Smooth muscle cell (in vitro differentiated cells): ENCODE measurements around the gene ZFAND3. TPM values are rescaled to one million over a fixed set of nuclear protein-coding genes. Genes with fewer than 3 reads are reported as not detected.

Source experiments
- DNase-seq: peaks from one replicate; lab custom pipeline; 2025; ENCODE audit not compliant: unreplicated experiment; lab: John Stamatoyannopoulos, UW
- H2AFZ ChIP-seq: fragments of 200-600 bp; sonication (generic); 2 replicates; pipeline ENCODE4 v1.6.0; 2016; ENCODE audit warnings: antibody characterized with exemption, low read depth, mild to moderate bottlenecking
- H3F3A ChIP-seq: fragments of 200-600 bp; sonication (generic); 2 replicates; pipeline ENCODE4 v1.6.0; 2017; ENCODE audit warnings: antibody characterized with exemption, low read depth
- H3K27ac ChIP-seq: fragments of 200-600 bp; sonication (generic); 2 replicates; pipeline ENCODE4 v1.5.1; 2016; ENCODE audit warnings: low read depth, mild to moderate bottlenecking
- H3K27me3 ChIP-seq: fragments of 200-600 bp; sonication (generic); 2 replicates; pipeline ENCODE4 v1.6.1; 2016; ENCODE audit warnings: low read depth, mild to moderate bottlenecking
- H3K36me3 ChIP-seq: fragments of 200-600 bp; sonication (generic); 2 replicates; pipeline ENCODE4 v1.5.1; 2016; ENCODE audit warnings: low read depth
- H3K4me1 ChIP-seq: fragments of 200-600 bp; sonication (generic); 2 replicates; pipeline ENCODE4 v1.5.1; 2016; ENCODE audit warnings: low read depth
- H3K4me2 ChIP-seq: fragments of 200-600 bp; sonication (generic); 2 replicates; pipeline ENCODE4 v1.6.0; 2016; ENCODE audit warnings: mild to moderate bottlenecking
- H3K4me3 ChIP-seq: fragments of 200-600 bp; sonication (generic); 2 replicates; pipeline ENCODE4 v1.5.1; 2016; ENCODE audit warnings: mild to moderate bottlenecking
- H3K79me2 ChIP-seq: fragments of 200-600 bp; sonication (generic); 2 replicates; pipeline ENCODE4 v1.6.0; 2016; ENCODE audit warnings: low read depth, mild to moderate bottlenecking
- H3K9ac ChIP-seq: fragments of 200-600 bp; sonication (generic); 2 replicates; pipeline ENCODE4 v1.6.0; 2016; ENCODE audit warnings: low read depth
- H3K9me3 ChIP-seq: fragments of 200-600 bp; sonication (generic); replicated peaks from 2 replicates; pipeline ENCODE4 v1.5.1; 2016; ENCODE audit warnings: low read depth
- H4K20me1 ChIP-seq: fragments of 200-600 bp; sonication (generic); 2 replicates; pipeline ENCODE4 v1.6.0; 2016; ENCODE audit warnings: low read depth
- WGBS: methylation state at CpG from one replicate; pipeline ENCODE4 v1.1.7; 2016; ENCODE audit warnings: low lambda C conversion rate; 5-methylcytosine and 5-hydroxymethylcytosine counted together
- polyA plus RNA-seq: library from polyadenylated mRNA; unstranded; fragments of >200 nt; fragmentation: Nextera tagmentation; extraction: Ambion mirVana; gene quantifications from 2 replicates; pipeline ENCODE4 v1.2.1, GENCODE V29; 2016
- total RNA-seq: library from RNA; depleted of rRNA; stranded (reverse); fragments of >200 nt; gene quantifications from 2 replicates; pipeline ENCODE4 v1.2.3, GENCODE V29; 2014
- TF ChIP-seq, protein P1 (sequence below): fragments of 200-600 bp; sonication (generic); IDR thresholded peaks from 2 replicates; pipeline ENCODE4 v1.5.1; 2017; ENCODE audit warnings: borderline replicate concordance, mild to moderate bottlenecking, antibody characterized with exemption; ENCODE audit not compliant: insufficient read depth, poor library complexity, severe bottlenecking

Gene ZFAND3
- total and polyA plus RNA-seq, 2 experiments from 2014 or later: 27.6 to 40.5 TPM

DNA sequence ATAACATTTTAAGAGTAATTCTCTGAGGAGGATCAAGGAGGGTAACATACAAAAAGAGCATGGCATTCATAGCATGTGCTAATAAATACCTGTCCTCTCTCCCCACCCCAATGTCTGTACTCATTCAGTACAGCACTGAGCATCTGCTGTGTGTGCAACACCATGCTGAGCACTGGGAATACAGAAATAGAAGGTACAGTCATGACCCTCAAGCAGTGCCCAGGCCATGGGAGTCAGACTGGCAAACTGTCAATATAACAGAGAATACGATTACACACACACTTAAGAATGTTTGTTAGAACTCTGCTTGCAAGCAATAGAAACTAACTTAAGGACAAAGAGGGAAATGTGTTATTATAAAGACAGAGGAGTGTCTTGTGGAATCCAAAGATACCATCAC, 24.7 kb upstream of the ZFAND3 start:
- Histone ChIP-seq H3K4me3 (no peak overlapping the region), H3K9me3 (no peaks in the 10 kb centered on the region), H4K20me1 (no peaks in the 10 kb centered on the region), H3K79me2 (no peaks in the 10 kb centered on the region), H3K27me3 (no peaks in the 10 kb centered on the region), H3K4me1 (no peaks in the 10 kb centered on the region), H3K36me3 (no peaks in the 10 kb centered on the region), H3F3A (no peaks in the 10 kb centered on the region), H3K9ac (no peak overlapping the region), H3K4me2 (no peak overlapping the region), H2AFZ (no peak overlapping the region), H3K27ac (no peak overlapping the region)
- TF ChIP-seq, protein P1, sequence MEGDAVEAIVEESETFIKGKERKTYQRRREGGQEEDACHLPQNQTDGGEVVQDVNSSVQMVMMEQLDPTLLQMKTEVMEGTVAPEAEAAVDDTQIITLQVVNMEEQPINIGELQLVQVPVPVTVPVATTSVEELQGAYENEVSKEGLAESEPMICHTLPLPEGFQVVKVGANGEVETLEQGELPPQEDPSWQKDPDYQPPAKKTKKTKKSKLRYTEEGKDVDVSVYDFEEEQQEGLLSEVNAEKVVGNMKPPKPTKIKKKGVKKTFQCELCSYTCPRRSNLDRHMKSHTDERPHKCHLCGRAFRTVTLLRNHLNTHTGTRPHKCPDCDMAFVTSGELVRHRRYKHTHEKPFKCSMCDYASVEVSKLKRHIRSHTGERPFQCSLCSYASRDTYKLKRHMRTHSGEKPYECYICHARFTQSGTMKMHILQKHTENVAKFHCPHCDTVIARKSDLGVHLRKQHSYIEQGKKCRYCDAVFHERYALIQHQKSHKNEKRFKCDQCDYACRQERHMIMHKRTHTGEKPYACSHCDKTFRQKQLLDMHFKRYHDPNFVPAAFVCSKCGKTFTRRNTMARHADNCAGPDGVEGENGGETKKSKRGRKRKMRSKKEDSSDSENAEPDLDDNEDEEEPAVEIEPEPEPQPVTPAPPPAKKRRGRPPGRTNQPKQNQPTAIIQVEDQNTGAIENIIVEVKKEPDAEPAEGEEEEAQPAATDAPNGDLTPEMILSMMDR: no peak
- WGBS: 85% methylated on average over 1 of the region's 1 CpG
- DNase-seq: no peak

DNA sequence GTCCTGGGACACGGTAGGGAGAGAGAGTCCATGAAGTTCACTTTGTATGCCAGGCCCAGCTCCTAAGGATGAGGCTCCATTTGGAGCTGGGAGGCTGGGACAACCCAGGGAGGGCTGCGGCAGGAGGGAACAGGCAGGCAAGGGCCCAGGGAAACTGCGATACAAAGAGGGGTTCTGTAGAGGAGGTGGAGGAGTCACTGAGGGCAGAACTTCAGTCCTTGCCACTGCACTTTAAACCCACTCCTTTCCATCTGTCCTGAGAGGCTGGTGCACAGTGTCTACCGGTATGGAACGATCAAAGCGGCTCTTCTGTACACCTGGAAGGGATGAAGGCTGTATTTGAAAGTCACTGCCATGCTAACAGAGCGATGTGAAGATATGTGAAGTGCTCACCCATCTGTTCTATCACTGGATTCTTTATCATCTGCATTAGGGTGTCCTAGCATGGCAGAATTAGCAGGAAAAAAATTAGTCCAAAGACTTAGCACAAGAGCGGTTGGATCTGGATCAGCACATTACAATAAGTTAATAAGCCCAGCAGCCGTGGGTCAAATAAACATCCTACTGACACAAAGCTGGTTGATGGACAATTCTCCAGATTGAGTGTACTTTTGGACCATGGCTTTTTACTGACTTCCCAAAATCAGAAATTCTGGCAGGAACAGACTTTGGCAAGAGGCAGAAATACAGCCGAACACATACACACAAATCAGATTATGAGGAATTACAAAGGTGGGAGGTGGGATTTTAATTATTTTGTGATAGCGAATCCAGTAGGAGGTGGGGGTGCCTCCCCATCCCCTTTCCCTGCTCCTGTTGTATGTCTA, 20.9 kb upstream of the ZFAND3 start:
- Histone ChIP-seq H3F3A (no peaks in the 10 kb centered on the region), H3K4me1 (no peaks in the 10 kb centered on the region), H3K79me2 (no peaks in the 10 kb centered on the region), H3K9ac (no peak overlapping the region), H3K4me3 (no peak overlapping the region), H2AFZ (no peak overlapping the region), H3K27ac (no peak overlapping the region), H4K20me1 (no peaks in the 10 kb centered on the region), H3K36me3 (no peaks in the 10 kb centered on the region), H3K27me3 (no peaks in the 10 kb centered on the region), H3K4me2 (no peak overlapping the region), H3K9me3 (no peaks in the 10 kb centered on the region)
- WGBS: 92% methylated on average over 11 of the region's 11 CpGs
- DNase-seq: no peak
- TF ChIP-seq, protein P1: no peak

DNA sequence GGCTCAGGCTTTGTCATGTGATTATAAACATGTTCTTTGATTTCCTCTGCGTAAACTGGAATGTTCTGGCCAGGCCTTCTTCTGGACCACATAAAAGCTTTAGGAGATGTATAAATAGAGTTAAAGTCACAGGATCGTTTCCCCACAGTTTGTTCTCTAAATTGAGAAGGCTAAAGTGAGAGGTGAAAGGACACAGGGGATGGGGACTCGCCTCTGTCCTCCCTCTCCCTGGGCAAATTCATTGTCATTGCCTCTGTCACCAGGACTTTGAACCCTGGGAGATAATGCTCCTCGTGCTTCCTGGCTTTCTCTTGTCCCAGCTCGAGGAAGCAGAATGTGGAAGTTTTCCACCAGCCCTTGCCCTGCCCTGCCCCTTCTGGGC, 20.3 kb upstream of the ZFAND3 start:
- H3K9ac ChIP-seq: no peak overlapping the region
- DNase-seq: no peak
- no peak overlapping the region for H3K4me2 ChIP-seq
- H3K4me1 ChIP-seq: no peaks in the 10 kb centered on the region
- WGBS: 58% methylated on average over 5 of the region's 5 CpGs
- no peak overlapping the region for H3K4me3 ChIP-seq
- H3K36me3 ChIP-seq: no peaks in the 10 kb centered on the region
- TF ChIP-seq, protein P1: no peak
- no peaks in the 10 kb centered on the region for H3K9me3 ChIP-seq
- H4K20me1 ChIP-seq: no peaks in the 10 kb centered on the region
- H3K27ac ChIP-seq: no peak overlapping the region
- H2AFZ ChIP-seq: no peak overlapping the region
- no peaks in the 10 kb centered on the region for H3F3A ChIP-seq
- no peaks in the 10 kb centered on the region for H3K27me3 ChIP-seq
- H3K79me2 ChIP-seq: no peaks in the 10 kb centered on the region
